Keratinocyte (primary cell): ENCODE data around the gene ATG2B.

Experiments used
- EZH2 ChIP-seq: IDR thresholded peaks from one replicate; pipeline ENCODE4 v1.6.1; 2012; ENCODE audit warnings: inconsistent platforms, mild to moderate bottlenecking, low read length, moderate library complexity
- TF ChIP-seq, protein P1 (sequence below), 3 experiments: IDR thresholded peaks in 1 of 3; conservative IDR thresholded peaks in 1 of 3; optimal IDR thresholded peaks in 1 of 3; 2 replicates in 2 of 3; 3 replicates in 1 of 3; pipeline versions ENCODE3 to v1.5.1; 2011; ENCODE audit warnings: low read length in 3 of 3, mild to moderate bottlenecking in 3 of 3, moderate library complexity in 2 of 3, control low read depth in 1 of 3, inconsistent platforms in 1 of 3; ENCODE audit not compliant: insufficient read depth in 2 of 3; ENCODE audit errors: extremely low read depth in 1 of 3

- TF ChIP-seq, protein P1, sequence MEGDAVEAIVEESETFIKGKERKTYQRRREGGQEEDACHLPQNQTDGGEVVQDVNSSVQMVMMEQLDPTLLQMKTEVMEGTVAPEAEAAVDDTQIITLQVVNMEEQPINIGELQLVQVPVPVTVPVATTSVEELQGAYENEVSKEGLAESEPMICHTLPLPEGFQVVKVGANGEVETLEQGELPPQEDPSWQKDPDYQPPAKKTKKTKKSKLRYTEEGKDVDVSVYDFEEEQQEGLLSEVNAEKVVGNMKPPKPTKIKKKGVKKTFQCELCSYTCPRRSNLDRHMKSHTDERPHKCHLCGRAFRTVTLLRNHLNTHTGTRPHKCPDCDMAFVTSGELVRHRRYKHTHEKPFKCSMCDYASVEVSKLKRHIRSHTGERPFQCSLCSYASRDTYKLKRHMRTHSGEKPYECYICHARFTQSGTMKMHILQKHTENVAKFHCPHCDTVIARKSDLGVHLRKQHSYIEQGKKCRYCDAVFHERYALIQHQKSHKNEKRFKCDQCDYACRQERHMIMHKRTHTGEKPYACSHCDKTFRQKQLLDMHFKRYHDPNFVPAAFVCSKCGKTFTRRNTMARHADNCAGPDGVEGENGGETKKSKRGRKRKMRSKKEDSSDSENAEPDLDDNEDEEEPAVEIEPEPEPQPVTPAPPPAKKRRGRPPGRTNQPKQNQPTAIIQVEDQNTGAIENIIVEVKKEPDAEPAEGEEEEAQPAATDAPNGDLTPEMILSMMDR (optimal IDR thresholded peaks at IDR 0.05 in 1 of 3, IDR thresholded peaks at IDR 0.05 in 1 of 3, conservative IDR thresholded peaks at IDR 0.05 in 1 of 3; ENCODE audit: extremely low read depth in 1 of 3, insufficient read depth in 2 of 3, low read length in 3 of 3), result no peak
- no peak for TF ChIP-seq EZH2
These were observed 35.8 kb upstream of the ATG2B start for GRCh38 chr14:96398921-96399320.
